ENCODE results near the gene CH25H.

GRCh38 chr10:89242840-89243568 lies 35.9 kb upstream of the CH25H start:
- TF ChIP-seq EP300 (IDR thresholded peaks at IDR 0.05) (no peak), POLR2A (IDR thresholded peaks at IDR 0.05) (no peak), POLR2AphosphoS5 (IDR thresholded peaks at IDR 0.05) (no peak)
- TF ChIP-seq, protein P1, sequence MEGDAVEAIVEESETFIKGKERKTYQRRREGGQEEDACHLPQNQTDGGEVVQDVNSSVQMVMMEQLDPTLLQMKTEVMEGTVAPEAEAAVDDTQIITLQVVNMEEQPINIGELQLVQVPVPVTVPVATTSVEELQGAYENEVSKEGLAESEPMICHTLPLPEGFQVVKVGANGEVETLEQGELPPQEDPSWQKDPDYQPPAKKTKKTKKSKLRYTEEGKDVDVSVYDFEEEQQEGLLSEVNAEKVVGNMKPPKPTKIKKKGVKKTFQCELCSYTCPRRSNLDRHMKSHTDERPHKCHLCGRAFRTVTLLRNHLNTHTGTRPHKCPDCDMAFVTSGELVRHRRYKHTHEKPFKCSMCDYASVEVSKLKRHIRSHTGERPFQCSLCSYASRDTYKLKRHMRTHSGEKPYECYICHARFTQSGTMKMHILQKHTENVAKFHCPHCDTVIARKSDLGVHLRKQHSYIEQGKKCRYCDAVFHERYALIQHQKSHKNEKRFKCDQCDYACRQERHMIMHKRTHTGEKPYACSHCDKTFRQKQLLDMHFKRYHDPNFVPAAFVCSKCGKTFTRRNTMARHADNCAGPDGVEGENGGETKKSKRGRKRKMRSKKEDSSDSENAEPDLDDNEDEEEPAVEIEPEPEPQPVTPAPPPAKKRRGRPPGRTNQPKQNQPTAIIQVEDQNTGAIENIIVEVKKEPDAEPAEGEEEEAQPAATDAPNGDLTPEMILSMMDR (IDR thresholded peaks at IDR 0.05): no peak
